HepG2 (cell line): Measurements from ENCODE around the gene DEFB131B. TPM values are rescaled to one million over a fixed set of nuclear protein-coding genes. Genes with fewer than 3 reads are reported as not detected.
A peak's percentile ranks its signal among the peaks of the same experiment; 100 is the strongest.

Experiments
- ARHGAP35 ChIP-seq: sonication (generic); formaldehyde crosslinking; IDR thresholded peaks from 2 replicates; pipeline ENCODE4 v1.9.0; 2022; ENCODE audit warnings: mild to moderate bottlenecking, inconsistent platforms, moderate library complexity, missing genetic modification reagents, borderline replicate concordance
- GATA4 ChIP-seq: sonication (generic); IDR thresholded peaks from 2 replicates; pipeline ENCODE4 v1.6.1; 2016; ENCODE audit warnings: antibody characterized with exemption, low read depth, borderline replicate concordance
- GATAD2A ChIP-seq: IDR thresholded peaks from 2 replicates; pipeline ENCODE4 v1.6.1; 2016
- JDP2 ChIP-seq: sonication (generic); formaldehyde crosslinking; IDR thresholded peaks from 2 replicates; pipeline ENCODE4 v1.8.1; 2022; ENCODE audit warnings: missing genetic modification reagents, borderline replicate concordance
- MAF1 ChIP-seq: sonication (generic); formaldehyde crosslinking; IDR thresholded peaks from 2 replicates; pipeline ENCODE4 v1.5.0; 2020; ENCODE audit warnings: missing genetic modification reagents, borderline replicate concordance
- MIER2 ChIP-seq: IDR thresholded peaks from 2 replicates; pipeline ENCODE4 v1.6.1; 2016; ENCODE audit warnings: missing biosample characterization, missing genetic modification reagents
- NFYB ChIP-seq: sonication (generic); formaldehyde crosslinking; IDR thresholded peaks from 2 replicates; pipeline ENCODE4 v1.4.0; 2020; ENCODE audit warnings: missing genetic modification reagents
- RFX1 ChIP-seq: fragments of 450-650 bp; IDR thresholded peaks from 2 replicates; pipeline ENCODE4 v1.6.1; 2017
- SRY ChIP-seq: sonication (generic); formaldehyde crosslinking; IDR thresholded peaks from 2 replicates; pipeline ENCODE4 v1.8.0; 2022; ENCODE audit warnings: mild to moderate bottlenecking, missing genetic modification reagents
- TBL1XR1 ChIP-seq: fragments of 150-350 bp; IDR thresholded peaks from 2 replicates; pipeline ENCODE4 v1.6.1; 2014; ENCODE audit warnings: borderline replicate concordance, low read length; ENCODE audit not compliant: partially characterized antibody
- XRCC5 ChIP-seq: fragments of 200-400 bp; formaldehyde crosslinking; optimal IDR thresholded peaks from 2 replicates; pipeline ENCODE3; 2017; ENCODE audit warnings: mild to moderate bottlenecking, low read length
- ZNF143 ChIP-seq: sonication (generic); formaldehyde crosslinking; IDR thresholded peaks from 2 replicates; pipeline ENCODE4 v1.4.0; 2020; ENCODE audit warnings: missing genetic modification reagents
- ZNF354B ChIP-seq: sonication (generic); formaldehyde crosslinking; IDR thresholded peaks from 2 replicates; pipeline ENCODE4 v1.8.0; 2022; ENCODE audit warnings: mild to moderate bottlenecking, missing genetic modification reagents
- ZNF547 ChIP-seq: sonication (generic); formaldehyde crosslinking; IDR thresholded peaks from 2 replicates; pipeline ENCODE4 v1.5.1; 2020; ENCODE audit warnings: mild to moderate bottlenecking, missing genetic modification reagents
- ZNF644 ChIP-seq: IDR thresholded peaks from 2 replicates; pipeline ENCODE4 v1.6.1; 2016; ENCODE audit warnings: low read depth
- ZNF768 ChIP-seq: sonication (generic); formaldehyde crosslinking; IDR thresholded peaks from 2 replicates; pipeline ENCODE4 v1.4.0; 2020; ENCODE audit warnings: missing genetic modification reagents
- polyA plus RNA-seq, 8 experiments: library from polyadenylated mRNA; depleted of rRNA in 3 of 8; stranded (reverse) in 7 of 8; unstranded in 1 of 8; fragments of >200 nt; fragmentation: Illumina TruSeq in 4 of 8; extraction: Trizol in 4 of 8; gene quantifications; 2 replicates each; pipeline versions ENCODE4 v1.2.1 to v1.2.3, GENCODE V29; 2011 to 2016; ENCODE audit warnings: low read depth in 4 of 8, missing spikeins in 1 of 8, mixed read lengths in 1 of 8; ENCODE audit not compliant: insufficient read depth in 1 of 8
- total RNA-seq, 5 experiments: library from RNA; depleted of rRNA; stranded (reverse); fragments of >200 nt; fragmentation: Illumina TruSeq; extraction: Trizol; gene quantifications; 2 replicates each; pipeline ENCODE4 v1.2.3, GENCODE V29; 2016; ENCODE audit warnings: low read depth in 1 of 5
- TF ChIP-seq, protein P1 (sequence below): sonication (generic); formaldehyde crosslinking; IDR thresholded peaks from 2 replicates; pipeline ENCODE4 v1.4.0; 2020; ENCODE audit warnings: mild to moderate bottlenecking, missing genetic modification reagents, borderline replicate concordance
- TF ChIP-seq, protein P2 (sequence below): sonication (generic); formaldehyde crosslinking; IDR thresholded peaks from 2 replicates; pipeline ENCODE4 v1.5.0; 2020; ENCODE audit warnings: missing genetic modification reagents
- TF ChIP-seq, protein P3 (sequence below): sonication (generic); formaldehyde crosslinking; IDR thresholded peaks from 2 replicates; pipeline ENCODE4 v1.5.1; 2020; ENCODE audit warnings: mild to moderate bottlenecking, missing genetic modification reagents, moderate library complexity
- TF ChIP-seq, protein P4 (sequence below): sonication (generic); formaldehyde crosslinking; IDR thresholded peaks from 2 replicates; pipeline ENCODE4 v1.5.1; 2020; ENCODE audit warnings: mild to moderate bottlenecking, missing genetic modification reagents

The DEFB131B gene
- total and polyA plus RNA-seq, 2 of the 13 experiments (the other 11 are each of a cell fraction or from before 2014, with no cell fraction given) = not detected

DNA sequence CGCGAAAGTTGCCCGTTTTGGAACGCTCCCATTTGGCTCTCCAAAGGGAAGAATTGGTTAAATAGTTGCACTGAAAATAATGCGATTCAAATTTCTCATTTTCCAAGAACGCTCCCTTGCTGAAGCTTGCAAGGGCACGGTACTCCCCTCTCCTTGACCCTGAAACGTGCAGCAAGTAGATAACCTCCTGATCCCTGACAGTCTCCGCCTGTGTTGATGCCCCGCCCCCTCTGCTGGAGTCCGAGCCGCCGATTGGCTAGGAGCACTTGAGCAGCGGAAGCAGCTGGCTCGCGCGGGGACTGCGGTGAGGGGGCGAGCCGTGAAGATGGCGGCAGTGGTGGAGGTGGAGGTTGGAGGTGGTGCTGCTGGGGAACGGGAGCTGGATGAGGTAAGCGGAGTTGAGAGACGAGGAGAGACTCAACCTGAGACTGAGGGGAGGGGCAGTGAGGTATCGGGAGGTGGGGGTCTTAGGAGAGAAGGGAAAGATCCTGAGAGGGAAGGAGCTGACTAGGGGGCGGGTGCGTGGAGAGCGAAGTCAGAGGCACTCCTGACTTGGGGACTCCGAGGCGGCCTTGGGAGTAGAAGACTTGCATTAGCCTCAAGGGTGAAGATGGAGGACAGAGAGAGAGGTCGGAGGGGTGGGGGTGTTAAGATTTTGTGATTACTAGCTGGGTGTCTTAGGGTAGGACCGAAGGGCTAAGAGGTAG, 50.6 kb downstream of the DEFB131B start, which contains the start of gene RNF121 (continued):
- no peak for TF ChIP-seq GATA4
- TF ChIP-seq JDP2 (CRISPR knock-in tag) = no peak
- TF ChIP-seq GATAD2A (CRISPR knock-in tag) = no peak
- TF ChIP-seq, protein P1, sequence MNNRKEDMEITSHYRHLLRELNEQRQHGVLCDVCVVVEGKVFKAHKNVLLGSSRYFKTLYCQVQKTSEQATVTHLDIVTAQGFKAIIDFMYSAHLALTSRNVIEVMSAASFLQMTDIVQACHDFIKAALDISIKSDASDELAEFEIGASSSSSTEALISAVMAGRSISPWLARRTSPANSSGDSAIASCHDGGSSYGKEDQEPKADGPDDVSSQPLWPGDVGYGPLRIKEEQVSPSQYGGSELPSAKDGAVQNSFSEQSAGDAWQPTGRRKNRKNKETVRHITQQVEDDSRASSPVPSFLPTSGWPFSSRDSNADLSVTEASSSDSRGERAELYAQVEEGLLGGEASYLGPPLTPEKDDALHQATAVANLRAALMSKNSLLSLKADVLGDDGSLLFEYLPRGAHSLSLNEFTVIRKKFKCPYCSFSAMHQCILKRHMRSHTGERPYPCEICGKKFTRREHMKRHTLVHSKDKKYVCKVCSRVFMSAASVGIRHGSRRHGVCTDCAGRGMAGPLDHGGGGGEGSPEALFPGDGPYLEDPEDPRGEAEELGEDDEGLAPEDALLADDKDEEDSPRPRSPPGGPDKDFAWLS = no peak
- no peak for TF ChIP-seq MAF1 (CRISPR knock-in tag)
- TF ChIP-seq, protein P2, sequence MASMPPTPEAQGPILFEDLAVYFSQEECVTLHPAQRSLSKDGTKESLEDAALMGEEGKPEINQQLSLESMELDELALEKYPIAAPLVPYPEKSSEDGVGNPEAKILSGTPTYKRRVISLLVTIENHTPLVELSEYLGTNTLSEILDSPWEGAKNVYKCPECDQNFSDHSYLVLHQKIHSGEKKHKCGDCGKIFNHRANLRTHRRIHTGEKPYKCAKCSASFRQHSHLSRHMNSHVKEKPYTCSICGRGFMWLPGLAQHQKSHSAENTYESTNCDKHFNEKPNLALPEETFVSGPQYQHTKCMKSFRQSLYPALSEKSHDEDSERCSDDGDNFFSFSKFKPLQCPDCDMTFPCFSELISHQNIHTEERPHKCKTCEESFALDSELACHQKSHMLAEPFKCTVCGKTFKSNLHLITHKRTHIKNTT (CRISPR knock-in tag) = no peak
- TF ChIP-seq RFX1 = no peak
- TF ChIP-seq ZNF143 (CRISPR knock-in tag) = peak; percentile 78
- no peak for TF ChIP-seq MIER2
- TF ChIP-seq, protein P3, sequence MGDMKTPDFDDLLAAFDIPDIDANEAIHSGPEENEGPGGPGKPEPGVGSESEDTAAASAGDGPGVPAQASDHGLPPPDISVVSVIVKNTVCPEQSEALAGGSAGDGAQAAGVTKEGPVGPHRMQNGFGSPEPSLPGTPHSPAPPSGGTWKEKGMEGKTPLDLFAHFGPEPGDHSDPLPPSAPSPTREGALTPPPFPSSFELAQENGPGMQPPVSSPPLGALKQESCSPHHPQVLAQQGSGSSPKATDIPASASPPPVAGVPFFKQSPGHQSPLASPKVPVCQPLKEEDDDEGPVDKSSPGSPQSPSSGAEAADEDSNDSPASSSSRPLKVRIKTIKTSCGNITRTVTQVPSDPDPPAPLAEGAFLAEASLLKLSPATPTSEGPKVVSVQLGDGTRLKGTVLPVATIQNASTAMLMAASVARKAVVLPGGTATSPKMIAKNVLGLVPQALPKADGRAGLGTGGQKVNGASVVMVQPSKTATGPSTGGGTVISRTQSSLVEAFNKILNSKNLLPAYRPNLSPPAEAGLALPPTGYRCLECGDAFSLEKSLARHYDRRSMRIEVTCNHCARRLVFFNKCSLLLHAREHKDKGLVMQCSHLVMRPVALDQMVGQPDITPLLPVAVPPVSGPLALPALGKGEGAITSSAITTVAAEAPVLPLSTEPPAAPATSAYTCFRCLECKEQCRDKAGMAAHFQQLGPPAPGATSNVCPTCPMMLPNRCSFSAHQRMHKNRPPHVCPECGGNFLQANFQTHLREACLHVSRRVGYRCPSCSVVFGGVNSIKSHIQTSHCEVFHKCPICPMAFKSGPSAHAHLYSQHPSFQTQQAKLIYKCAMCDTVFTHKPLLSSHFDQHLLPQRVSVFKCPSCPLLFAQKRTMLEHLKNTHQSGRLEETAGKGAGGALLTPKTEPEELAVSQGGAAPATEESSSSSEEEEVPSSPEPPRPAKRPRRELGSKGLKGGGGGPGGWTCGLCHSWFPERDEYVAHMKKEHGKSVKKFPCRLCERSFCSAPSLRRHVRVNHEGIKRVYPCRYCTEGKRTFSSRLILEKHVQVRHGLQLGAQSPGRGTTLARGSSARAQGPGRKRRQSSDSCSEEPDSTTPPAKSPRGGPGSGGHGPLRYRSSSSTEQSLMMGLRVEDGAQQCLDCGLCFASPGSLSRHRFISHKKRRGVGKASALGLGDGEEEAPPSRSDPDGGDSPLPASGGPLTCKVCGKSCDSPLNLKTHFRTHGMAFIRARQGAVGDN (CRISPR knock-in tag) = peak; percentile 56; the same call in 1 of the 2 replicates
- TF ChIP-seq ARHGAP35 (CRISPR knock-in tag) = peak; percentile 55; the same call in 1 of the 2 replicates
- TF ChIP-seq, protein P4, sequence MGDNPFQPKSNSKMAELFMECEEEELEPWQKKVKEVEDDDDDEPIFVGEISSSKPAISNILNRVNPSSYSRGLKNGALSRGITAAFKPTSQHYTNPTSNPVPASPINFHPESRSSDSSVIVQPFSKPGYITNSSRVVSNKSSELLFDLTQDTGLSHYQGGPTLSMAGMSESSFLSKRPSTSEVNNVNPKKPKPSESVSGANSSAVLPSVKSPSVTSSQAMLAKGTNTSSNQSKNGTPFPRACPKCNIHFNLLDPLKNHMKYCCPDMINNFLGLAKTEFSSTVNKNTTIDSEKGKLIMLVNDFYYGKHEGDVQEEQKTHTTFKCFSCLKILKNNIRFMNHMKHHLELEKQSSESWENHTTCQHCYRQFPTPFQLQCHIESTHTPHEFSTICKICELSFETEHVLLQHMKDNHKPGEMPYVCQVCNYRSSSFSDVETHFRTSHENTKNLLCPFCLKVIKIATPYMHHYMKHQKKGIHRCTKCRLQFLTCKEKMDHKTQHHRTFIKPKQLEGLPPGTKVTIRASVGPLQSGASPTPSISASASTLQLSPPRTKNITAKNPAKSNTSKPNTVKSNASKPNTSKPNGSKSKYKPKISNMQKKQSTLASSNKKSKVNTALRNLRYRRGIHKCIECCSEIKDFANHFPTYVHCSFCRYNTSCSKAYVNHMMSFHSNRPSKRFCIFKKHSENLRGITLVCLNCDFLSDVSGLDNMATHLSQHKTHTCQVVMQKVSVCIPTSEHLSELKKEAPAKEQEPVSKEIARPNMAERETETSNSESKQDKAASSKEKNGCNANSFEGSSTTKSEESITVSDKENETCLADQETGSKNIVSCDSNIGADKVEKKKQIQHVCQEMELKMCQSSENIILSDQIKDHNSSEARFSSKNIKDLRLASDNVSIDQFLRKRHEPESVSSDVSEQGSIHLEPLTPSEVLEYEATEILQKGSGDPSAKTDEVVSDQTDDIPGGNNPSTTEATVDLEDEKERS (CRISPR knock-in tag) = no peak
- TF ChIP-seq ZNF644 (CRISPR knock-in tag) = peak; percentile 68; the same call in 1 of the 2 replicates
- TF ChIP-seq ZNF768 (CRISPR knock-in tag) = no peak; the same call in 1 of the 2 replicates
- TF ChIP-seq SRY (CRISPR knock-in tag) = peak; percentile 44
- TF ChIP-seq ZNF354B (CRISPR knock-in tag) = no peak
- TF ChIP-seq TBL1XR1 = no peak
- no peak for TF ChIP-seq ZNF547 (CRISPR knock-in tag)
- TF ChIP-seq XRCC5 = peak; percentile 63
- peak; percentile 81 for TF ChIP-seq NFYB
